ENCODE results near the gene PRKCE. TPM values are rescaled to one million over a fixed set of nuclear protein-coding genes. Genes with fewer than 3 reads are reported as not detected.

PRKCE gene
- total RNA-seq, 1 experiment from 2014 or later = 10.3 TPM

DNA sequence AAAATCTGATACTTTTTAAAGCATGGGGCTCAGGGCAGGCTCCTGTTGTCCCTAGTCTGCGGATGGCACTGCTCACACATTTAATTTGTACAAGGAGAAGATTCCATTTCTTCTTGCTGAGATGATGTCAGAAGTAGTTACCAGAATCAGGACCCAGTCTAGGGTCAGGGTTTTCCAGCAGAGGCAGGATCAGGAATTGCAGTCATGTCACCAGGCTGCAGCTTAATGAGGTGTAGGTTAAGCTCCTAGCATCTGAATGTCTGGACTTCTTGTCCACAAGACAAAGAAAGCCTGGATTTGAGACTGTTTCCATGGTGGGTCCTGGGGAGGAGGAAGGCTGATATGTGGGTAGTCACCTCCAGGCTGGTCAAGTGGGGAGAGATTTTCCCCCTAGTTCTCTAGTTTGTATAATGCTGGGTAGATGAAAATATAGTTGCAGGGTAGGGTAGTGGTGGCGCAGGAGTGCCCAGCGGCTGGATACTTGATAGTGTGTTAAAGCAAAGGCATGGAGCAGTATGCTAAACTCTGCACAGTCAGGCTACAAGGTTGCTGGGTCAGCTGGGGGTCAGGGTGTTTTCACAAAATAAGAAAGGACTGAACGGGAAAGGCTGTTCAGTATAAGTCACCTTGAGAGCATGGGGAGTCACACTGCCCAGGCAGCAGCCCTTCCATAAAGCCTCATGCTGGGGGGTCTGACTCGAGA lies 148.4 kb downstream of the PRKCE start:
- no peak for DNase-seq (ENCODE audit: extremely low read depth, low read depth)

DNA sequence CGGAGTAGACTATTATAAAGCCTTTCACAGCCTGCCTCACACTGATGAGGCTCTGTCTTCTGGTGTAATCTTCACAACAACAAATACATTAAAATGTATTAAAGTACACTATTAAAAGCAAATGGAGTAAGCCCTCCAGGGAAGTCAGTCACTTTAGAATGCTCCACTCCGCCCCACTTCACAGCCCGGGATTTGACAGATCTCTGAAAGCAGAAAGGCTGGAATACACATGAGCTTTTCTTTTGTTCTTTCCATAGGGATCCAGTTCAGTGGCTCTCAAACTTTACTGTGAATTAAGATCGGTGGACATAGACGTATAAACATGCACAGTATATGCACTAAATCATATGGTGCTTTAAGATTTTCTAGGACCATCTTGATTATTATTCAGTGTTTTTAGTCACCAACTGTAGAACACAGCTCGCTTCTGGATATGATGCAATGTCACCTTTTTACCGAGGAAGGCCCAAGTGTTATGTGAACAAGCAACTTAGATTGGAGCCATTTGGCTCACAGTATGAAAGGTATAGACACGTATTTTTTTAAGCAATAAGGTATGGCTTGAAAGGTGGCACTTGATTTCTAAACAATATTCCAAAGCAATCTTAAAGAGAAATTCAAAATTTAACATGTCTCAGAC lies 151.1 kb downstream of the PRKCE start:
- DNase-seq (ENCODE audit: extremely low read depth, low read depth) = no peak

DNA sequence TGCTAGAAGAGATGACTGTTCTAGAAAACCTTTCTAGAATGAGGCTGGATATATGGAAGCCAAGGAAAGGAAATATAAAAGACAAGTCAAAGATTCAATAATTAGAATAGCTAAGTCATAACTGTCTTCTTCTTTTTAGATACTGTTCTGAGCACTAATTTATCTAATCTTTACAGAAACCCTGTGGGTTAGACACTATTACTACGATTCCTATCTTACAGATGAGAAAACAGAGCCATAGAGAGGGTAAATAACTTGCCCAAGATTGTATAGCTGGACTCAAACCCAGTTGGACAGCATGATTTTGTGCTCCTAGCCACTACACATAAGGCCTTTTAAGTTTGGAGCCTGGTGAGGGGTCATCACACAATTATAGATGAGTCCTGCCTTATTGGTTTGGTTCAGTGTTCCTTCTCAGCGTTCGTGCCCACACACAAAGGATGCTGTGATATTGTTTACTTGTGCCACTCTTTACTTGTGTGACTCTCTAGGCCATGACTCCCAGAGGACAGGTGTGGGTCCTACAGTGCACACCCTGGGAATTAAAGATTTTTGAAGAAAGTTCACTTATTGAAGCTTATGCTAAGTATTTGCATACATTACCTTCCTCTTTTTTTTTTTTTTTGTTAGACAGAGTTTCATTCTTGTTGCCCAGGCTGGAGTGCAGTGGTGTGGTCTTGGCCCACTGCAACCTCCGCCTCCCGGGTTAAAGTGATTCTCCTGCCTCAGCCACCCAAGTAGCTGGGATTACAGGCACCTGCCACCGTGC lies 153.7 kb downstream of the PRKCE start:
- DNase-seq (ENCODE audit: extremely low read depth, low read depth) = no peak

DNA sequence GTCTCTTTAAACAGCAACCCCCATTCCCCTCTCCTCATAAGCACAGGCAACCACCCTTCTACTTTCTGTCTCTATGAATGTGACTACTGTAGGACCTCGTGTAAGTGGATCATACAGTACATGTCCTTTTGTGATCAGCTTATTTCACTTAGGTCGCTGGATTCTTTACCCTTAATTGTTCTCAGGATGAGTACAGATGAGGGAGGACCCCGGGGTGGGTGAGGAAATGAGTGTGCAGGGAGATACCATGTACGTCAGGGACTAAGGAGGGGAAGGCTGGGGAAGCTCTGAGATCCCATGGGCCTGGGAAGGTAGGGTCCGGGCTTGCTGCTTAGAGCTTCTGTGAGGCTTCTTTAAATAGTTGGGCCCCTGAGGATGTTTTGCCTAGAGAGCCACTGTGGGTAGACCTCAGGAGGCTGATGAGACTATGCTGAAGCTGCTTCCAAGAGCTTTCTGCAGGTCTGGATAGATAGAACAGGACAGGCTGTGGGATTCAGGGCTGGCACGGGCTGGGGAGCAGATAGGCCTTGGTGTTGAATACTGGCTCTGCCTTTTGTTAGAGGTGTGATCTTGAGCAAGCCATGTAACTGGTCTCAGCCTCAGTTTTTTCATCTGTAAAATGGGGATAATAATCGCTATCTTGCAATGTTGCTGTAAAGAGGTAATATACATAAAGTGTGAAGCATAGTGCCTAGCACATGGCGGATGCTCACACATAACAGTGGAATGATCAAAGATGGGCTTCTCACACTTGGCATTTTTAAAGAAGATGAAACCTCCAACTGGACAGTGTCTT lies 155.3 kb downstream of the PRKCE start:
- DNase-seq (ENCODE audit: extremely low read depth, low read depth) = no peak

DNA sequence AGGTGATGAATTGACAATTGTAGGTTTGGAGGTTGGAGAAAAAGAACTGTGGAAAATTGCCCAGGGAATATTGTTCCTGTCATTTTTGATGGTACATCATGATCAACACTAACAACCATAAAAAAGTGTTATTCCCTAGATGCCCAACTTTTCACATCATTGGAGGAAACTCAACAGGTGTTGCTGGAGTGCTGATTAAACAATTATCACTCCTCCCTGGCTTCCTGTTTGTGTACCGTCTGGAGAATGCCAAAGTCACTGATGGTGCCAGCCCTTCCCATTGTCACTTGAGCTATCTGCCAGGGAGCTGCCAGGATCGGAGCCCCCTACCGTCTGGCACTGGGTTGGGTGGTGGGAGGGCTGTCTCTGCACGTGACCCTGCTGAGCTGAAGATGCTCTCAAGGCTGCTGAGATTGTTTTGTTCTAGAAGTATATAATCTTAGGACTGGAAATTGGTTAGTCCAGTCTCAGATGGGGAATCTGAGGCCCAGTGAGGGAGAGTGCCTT lies 156.9 kb downstream of the PRKCE start:
- no peak for DNase-seq (ENCODE audit: extremely low read depth, low read depth)

DNA sequence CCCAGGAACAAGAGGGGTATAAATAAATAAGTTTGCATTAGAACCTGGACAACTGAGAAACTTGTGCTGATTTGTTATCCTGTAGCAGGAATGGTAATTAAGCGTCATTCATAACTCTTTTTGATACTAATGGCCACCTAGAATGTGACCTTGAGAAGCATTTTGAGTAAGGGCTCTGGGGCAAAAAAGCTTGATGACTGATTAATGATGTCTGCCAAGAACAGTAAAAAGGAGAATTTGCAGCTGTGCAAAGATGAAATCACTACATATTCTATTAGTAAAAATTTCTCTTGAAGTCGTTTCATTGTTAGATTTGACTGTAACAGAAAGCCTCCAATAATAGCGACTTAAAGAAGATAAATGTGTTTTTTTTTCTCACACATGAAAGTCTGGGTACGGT lies 157.7 kb downstream of the PRKCE start:
- DNase-seq (ENCODE audit: extremely low read depth, low read depth) = no peak

DNA sequence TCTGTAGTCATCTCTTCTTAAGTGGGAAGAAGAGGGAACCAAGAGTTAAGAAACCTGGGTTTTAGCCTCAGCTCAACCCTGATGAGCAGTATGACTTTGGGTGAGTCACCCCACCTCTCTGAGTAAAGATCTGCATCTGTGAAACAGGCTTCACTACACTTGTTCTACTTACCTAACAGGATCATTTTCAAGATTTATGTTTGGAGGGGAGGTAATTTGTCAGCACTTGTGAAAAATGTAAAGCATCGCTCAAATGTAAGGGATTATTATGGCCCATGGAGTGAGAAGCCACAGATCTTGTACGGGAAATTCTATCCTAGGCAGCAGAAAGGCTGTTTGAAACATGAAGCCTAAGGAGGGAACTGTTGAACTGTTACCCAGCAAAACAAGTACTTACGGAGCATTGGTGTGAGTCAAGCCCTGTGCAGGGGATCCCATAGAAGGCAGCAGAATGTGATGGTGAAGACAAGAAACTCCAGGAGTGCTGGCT lies 160.6 kb downstream of the PRKCE start:
- DNase-seq (ENCODE audit: extremely low read depth, low read depth) = no peak

DNA sequence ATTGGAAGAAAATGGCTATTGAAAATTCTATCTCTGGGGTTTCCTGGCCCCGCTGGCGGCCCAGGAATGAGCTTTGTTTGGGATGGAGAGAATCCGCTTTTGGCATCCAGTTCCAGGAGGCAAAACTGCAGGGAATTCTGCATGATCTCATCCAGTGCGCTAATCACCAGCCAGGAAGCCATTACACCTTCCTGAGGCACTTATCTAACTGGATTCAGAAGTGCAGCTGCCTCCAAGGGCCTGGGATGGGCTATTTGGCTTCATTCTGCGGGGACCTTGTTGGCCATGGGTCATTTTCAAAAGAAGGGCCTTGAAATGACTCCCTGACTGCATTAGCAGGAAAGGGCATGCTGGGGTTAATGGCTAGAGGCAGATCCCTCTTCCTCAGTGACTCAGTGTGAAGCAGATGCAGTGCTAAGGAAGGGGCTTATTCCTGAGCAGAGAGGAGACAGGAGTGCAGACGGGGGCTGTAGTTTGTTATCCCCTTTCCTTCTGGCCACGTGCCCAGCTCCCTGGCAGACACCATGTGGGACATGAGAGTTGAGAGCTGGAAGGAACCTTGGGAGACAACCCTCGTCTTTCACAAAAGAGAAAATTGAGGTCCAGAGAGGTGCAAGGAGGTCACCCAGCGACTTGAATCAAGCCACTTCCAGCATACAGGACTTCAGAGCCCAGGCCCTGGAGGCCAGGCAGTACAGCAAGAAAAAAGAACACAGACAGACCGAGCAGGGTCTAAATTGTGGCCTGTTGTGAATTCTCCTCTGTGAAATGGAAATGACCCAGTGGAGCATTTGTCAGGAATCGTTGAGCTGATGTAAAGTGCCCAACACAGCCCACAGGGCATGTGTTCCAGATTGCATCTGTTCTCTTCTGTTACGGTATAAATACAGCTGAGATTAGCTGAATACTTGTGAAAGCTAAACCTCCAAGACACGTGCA lies 161.8 kb downstream of the PRKCE start:
- DNase-seq (ENCODE audit: extremely low read depth, low read depth) = no peak

DNA sequence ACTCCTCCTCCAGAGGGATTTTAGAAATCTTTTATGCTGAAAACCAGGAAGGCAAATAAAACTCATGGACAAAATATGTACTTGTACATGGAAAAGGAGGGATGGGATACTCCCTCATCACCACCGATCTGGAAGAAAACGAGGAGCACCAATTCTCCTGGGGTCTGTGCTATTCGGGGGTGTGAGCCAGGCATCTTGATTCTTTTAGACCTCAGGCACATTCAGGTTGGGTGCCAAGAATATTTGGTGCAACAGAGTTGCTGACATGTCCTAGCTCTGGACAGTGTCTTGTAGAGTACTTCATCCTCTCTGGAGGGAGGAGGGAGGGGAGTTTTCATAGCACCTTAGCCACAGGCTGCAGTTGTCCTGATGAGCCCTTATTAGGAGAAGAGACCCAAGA lies 163.0 kb downstream of the PRKCE start:
- DNase-seq (ENCODE audit: extremely low read depth, low read depth) = no peak

DNA sequence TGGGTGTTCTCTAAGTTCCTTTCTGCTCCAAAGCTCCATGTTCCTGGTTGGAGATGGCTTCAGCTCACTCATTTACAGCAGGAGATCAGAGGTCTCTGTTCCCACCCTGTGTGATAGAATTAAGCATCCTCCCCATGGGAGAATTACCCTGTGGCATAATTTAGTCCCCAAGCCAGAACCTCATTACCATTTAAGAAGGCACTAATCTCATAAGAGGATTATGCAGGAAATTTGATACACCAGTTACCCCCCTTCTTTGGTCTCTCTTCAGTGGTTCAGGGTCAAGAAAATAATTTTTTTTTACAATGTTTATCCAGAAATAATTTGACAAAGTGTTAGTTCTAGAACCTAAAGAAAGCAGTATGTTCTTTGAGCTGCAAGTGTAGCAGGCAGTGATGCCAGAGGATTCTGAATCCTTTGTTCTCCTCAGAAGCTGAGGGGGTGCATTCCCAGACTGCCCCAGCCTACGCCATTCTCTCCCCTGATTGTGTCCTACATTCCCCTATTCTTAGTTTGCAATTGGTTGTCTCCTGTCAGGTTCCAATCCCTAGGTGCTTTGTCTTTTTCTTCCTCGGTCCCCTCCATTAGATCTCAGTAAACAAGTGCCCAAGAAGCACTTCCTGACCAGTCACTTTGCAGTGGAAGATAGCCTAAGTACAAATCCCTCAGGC lies 163.6 kb downstream of the PRKCE start:
- no peak for DNase-seq (ENCODE audit: extremely low read depth, low read depth)

DNA sequence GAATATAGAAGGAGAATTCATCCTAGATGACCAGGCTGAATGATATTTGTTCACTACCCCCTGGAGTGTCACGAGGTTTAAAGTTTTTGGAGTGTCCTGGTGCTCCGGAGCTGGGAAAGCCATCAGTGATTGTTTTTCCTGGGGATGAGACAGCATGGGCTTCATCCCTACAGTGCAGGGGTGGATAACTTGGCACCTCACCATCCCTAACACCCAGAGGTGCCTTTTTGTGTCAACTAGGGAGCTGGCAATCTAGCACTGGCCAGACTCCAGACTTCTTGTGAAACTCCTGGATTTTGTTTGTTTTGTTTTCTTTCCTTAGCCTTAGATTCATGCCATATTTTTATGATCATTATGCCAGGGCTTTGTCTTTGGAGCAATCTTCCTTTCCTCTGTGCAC lies 164.8 kb downstream of the PRKCE start:
- DNase-seq (ENCODE audit: extremely low read depth, low read depth) = no peak

DNA sequence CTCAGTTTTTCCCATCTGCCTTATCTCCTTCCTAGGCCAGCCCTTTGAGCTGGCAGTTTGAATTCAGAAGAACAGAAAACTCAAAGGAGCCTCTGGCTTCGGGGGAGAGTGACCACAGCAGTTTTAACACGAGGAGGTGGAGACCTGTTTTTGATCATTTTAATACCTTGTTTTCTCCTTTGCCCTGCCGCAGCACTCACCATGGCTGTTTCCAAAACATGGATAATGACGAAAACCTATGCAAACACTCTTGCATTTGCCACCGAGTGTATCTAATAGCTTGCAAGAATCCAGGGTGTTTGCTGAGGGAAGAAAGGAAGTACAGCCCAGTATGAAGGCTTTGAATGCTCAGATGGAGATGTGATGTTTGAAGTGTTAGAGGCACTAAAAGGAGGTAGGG lies 167.1 kb downstream of the PRKCE start:
- no peak for DNase-seq (ENCODE audit: extremely low read depth, low read depth)

DNA sequence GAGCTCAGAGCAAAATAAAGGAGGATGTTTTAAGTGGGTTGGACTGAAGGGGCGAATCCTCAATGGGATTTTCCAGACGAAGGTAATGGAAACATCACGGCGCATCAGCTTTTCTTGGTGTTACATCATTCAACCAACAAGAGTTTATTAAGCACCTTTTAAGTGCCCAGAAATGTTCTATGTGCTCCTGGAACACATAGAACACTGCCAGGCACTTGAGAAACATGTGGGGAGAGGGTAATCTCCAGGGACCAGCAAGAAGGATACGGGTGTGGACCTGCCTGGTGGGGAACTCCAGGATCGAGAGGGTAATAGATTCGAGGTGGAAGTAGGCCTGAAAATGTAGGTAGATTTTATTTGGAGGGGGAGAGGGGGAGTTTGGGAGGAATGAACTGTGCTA lies 168.6 kb downstream of the PRKCE start:
- DNase-seq (ENCODE audit: extremely low read depth, low read depth) = no peak

DNA sequence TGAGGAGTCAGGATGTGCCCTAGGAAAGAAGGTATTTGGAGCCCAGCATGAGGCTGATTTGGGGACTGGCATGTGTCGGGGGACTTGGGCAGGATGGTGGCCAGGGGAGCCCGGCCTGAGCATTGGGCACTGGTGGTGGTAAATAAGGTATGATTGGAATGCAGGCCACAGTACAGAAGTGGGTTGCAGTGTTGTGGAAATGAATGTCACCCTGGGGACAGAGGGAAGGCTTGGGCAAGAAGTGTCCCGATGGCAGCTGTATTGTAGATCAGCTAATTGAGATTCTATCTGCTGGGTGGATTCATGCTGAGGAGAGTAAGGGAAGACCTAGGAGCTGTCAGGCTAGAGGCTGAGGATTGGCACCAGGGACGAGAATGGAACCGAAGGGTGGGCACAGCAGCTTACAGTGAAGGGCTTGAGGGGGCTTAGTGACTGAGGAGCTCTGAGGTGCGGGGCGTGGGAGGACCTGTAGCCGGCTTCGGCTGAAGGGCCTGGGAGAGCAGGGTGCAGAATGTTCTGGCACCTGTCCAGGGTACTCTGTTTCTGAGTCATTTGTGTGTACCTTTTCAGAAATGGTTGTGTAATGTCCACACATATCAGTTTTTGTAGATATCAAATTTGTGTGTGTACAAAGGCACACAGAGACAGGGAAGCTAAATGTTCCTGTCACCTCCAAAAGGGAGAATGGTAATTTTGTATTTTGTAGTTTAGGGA lies 170.2 kb downstream of the PRKCE start:
- DNase-seq (ENCODE audit: extremely low read depth, low read depth) = peak; percentile 19

DNA sequence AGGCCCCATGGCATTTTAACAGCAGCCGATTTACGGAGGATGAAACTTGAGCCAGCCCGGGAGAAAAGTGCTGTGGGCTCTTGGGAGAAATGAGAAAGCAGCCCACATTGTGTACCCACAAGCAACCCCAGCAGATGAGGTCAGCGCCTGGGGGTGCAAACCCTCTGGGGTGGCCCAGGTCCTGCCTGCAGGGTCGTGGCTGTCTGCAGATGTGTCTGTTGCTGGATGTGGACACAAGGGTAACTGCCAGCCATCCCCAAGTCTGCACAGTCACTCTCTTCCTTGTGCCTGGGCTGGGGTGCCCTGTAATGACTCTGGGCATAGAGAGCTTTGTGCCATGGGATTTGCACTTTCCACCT lies 170.8 kb downstream of the PRKCE start:
- no peak for DNase-seq (ENCODE audit: extremely low read depth, low read depth)

DNA sequence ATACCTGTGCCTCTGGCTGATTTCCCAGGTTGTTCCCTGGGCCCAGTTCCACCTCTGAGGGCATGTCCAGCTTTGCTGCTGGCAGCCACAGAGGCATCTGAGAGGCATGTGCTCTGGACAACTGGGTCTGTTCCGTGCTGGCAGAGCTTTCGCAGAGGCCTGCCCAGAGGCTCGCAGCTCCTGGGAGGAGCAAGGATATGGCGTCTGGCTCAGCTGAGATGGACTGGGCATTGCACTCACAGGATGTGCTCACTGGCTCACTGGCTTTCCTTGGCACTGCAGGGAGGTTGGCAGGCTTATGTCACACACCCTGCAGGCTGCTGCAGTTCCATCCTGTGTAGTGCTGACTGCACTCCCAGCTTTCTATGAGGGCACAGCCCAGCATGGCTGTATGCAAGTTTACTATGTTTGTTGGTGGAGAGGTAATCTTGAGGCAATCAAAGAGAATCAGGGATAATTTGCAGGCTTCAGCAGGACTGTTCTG lies 172.3 kb downstream of the PRKCE start:
- no peak for DNase-seq (ENCODE audit: extremely low read depth, low read depth)

DNA sequence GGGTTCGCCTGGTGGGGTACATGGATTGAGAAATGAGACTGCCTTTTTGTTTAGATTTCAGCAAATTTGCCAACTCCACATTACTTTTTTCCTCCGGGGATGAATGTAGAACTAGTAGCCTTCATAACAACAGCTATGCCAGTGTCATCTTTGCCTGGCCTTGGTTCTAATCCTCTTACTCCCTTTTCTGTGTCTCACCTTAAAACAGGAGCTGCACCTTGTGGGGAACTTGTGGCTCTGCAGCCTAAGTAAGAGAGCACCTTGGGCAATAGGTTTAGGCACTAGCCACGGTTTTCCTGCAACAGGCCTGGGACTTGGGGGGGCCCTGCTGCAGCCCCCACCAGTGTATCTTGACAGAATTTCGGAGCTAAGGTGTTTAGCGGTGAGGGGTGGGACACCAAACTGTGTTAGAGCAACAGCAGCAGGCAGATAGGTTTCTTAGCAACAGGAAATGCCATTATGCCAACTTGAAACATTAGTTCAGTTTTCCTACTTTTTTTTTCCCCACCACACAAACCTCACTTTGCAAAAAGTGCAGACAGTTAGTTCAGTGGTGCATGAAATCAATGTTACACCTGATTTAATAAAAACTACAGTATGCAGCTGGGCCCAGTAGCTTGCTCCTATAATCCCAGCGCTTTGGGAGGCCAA lies 173.7 kb downstream of the PRKCE start:
- no peak for DNase-seq (ENCODE audit: extremely low read depth, low read depth)

DNA sequence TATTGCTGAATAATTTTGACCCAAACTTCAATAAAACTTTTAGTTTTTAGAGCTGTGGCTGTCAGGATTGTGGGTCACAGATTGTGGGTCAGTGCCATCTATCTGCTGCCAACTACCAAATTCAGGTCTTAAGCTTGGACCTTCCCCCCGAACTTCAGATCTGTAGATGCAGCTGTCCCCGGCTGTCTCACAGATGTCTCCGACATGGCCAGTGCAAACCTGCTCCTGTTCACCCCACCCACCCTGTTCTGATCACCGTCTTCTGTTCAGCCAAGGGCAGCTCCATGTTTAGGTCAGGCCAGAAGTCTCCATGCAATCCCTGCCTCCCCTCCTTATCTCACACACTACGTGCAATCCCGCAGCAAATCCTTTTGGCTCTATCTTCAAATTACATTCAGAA lies 175.0 kb downstream of the PRKCE start:
- DNase-seq (ENCODE audit: extremely low read depth, low read depth) = no peak

All from NCI-H460 (cell line).